Jurkat, Clone E6-1 (cell line): ENCODE results near the gene RHBDL3.
"Not testable (repeated sequence)": the region's sequence is repeated elsewhere in the genome, so short reads cannot be mapped to it uniquely, and the experiment has no call there.

Experiments used
- DNase-seq: peaks from one replicate; pipeline ENCODE4 v3.0.0-alpha.2; 2011; ENCODE audit warnings: low read depth, low spot score
- H3K4me3 ChIP-seq: 2 replicates; pipeline ENCODE4 v1.5.1; 2011; ENCODE audit warnings: mild to moderate bottlenecking, low read length, control low read depth, moderate library complexity

RHBDL3 gene

DNA sequence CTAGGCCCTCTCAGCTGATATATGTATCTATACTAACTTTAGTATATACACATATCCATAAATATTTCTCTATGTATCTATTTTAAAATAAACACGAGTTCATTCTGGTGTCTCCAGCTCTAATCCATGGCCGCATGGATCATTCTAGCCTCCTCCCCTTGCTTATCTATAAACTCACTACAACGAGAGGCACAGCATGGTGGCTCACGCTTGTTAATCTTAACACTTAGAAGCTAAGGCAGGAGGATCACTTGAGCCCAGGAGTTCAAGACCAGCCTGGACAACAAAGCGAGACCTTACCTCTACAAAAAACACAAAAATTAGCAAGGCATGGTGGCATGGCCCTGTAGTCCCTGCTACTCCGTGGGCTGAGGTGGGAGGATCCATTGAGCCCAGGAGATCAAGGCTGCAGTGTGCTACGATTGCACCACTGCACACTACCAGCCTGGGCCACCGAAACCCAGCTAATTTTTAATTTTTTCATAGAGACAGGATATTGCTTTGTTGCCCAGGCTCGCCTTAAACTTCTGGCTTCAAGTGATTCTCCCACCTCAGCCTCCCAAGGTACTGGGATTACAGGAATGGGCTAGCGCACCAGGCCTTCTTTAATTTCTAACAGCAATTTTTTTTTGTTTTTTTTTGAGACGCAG is 80.4 kb downstream of the RHBDL3 start:
- DNase-seq = no peak
- no peak overlapping the region for H3K4me3 ChIP-seq

DNA sequence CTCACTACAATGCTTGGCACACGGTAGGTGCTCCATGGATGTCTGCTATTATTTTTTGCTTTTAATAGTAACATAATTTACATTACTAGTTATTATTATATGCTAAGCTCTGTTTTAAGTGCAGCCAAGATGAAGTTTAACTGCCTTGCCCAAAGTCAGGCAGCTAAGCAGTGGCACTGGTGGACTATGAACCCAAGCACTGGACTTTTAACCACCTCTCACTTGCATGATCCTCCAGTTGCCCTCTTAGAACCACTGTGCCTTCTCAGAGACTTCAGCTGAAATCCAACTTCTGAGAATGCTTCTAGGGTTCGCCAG is 82.8 kb downstream of the RHBDL3 start:
- no peak overlapping the region for H3K4me3 ChIP-seq
- no peak for DNase-seq

DNA sequence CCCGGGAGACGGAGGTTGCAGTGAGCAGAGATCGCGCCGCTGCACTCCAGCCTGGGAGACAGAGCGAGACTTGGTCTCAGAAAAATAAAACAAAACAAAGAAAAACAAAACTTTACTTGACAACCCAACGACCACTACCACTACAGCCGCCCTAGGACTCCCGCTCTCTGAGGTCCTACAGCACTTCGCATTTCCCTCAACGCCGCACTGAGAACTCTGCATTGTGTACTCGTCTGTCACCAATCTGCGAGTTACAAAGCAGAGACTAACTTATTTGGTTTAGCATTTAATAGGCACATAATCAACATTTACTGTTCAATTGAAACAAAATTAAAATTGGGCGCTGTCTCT is 83.8 kb downstream of the RHBDL3 start:
- peak overlapping the region; percentile 100 for H3K4me3 ChIP-seq
- no peak for DNase-seq

DNA sequence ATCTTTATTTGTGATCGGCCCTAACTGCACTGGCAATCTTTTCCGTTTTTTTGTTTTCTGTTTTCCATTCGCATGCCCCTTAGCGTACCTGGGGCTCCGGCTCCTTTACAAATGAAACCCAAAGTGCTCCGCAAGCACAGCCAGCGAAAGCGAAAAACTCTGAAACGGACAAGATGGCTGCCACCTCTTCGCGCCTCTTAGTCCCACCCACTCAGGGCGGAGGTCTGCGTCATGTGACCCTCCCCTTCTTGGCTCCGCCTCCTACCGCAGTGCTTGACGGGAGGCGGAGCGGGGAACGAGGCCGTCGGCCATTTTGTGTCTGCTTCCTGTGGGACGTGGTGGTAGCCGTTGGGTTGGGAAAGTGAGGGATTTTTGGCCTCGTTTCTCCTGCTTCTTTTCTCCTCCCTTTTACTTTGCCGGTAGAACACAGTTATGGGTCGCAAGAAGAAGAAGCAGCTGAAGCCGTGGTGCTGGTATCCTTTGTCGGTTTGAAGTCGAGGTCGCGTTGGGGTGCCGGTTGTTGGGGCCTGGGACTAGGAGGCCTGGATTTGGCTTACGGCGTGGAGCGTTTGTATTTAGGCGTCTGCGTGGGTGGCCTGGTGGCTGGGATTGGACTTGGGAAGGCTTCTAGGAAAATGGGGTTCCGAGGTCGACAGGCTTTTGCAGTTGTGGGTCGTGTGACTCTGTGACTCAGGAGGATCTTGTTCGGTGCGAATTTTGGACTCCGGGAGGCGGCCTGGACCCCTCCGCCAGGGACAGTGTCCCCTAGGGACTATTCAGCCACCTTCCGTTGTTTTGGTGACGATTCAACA is 84.4 kb downstream of the RHBDL3 start, which contains the start of gene ZNF207:
Gene ZNF207 (plus strand): TSS at position 304 of the 812 bp plus-strand sequence. CDS start 129 bp downstream, at position 433.
- peak within 1 kb of the TSS; percentile 100 for H3K4me3 ChIP-seq
- peak; percentile 96 for DNase-seq

DNA sequence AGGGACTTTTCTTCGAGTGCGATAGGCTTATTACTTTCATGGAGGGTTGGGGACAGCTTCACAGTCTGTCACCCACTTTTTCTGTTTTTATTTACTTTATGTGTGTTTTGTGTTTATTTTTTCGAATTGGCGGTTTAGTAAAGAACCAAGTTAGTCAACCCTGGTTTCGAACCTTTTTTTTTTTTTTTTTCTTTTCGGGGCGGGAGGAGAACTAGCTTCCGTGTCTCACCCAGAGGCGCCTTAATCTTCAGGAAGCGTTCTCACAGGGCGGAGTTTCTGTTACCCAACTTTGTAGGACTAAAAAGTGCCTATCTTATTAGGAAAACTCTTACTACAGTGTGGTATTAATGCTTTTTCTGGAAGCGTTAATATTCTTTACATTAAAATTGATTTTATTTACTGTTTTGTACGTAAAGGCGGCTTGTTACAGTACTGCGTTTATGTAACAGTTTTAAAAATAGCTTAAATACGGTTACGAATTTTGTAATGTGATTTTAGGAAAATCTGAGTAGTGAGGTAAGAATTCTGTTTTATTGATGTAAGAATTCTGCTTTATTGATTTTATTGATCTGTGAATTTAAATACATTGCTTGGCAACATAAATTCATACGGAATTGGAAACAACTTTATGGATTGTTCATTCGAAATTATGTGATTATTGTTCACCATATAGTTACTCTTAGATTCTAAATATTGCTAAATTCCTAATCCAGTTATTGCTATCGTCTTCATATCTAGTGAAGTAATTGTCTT is 85.2 kb downstream of the RHBDL3 start:
- DNase-seq = peak; percentile 58
- H3K4me3 ChIP-seq = peak overlapping the region; percentile 100

- not testable (repeated sequence) for DNase-seq, H3K4me3 ChIP-seq
These were observed 87.1 kb downstream of the RHBDL3 start for GRCh38 chr17:32352734-32353133.

DNA sequence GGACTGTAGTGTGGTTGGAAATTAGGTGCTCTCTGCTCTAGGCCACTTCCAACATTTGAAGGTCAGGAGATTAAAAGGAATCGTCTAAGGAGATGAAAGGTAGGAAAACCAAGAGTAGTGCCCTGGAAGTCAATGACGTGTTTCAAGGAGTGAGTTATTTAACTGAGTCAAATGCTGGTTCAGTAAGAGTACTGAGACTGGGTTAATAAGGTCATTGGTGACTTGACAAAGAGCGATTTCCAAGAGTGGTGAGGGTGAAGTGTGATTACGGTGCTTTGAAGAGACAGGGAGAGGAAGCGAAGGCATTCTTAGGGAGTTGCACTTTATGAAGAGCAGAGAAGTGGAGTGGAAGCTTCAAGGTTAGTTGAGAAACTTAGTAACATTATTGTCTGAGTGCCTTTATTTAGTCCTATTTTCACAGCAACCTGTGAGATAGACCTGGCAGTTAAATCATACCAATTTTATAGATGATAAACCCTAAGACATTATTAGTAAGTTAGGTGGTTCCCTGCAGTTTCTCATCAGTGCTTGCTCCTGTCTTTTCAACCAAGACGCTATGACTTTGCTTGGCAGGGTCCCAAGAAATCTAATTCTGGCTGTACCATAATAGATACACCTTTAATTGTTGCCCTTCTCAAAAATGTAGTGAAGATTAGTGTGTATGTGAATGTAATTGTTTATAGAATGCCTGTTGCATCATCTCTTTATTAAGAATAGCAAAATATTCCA is 90.2 kb downstream of the RHBDL3 start:
- H3K4me3 ChIP-seq = no peak overlapping the region
- DNase-seq = no peak

- no peak overlapping the region for H3K4me3 ChIP-seq
- DNase-seq = no peak
These were observed 90.7 kb downstream of the RHBDL3 start for GRCh38 chr17:32356378-32356743.

GRCh38 chr17:32356750-32357149 is 91.1 kb downstream of the RHBDL3 start:
- no peak for DNase-seq
- H3K4me3 ChIP-seq = no peak overlapping the region

DNA sequence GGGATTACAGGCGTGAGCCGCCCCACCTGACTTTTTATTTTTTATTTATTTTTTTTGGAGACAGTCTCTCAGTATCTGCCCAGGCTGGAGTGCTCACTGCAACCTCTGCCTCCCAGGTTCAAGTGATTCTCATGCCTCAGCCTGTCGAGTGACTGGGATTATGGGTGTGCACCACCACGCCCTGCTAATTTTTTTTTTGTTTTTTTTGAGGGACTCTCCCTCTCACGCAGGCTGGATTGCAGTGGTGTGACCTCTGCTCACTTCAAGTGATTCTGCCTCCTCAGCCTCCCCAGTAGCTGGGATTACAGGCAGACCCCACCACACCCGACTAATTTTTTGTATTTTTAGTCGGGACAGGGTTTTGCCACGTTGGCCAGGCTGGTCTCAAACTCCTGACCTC is 92.0 kb downstream of the RHBDL3 start:
- no peak overlapping the region for H3K4me3 ChIP-seq
- DNase-seq = no peak

- H3K4me3 ChIP-seq = no peak overlapping the region
- DNase-seq = no peak
These were observed 95.6 kb downstream of the RHBDL3 start for GRCh38 chr17:32361270-32361669.

DNA sequence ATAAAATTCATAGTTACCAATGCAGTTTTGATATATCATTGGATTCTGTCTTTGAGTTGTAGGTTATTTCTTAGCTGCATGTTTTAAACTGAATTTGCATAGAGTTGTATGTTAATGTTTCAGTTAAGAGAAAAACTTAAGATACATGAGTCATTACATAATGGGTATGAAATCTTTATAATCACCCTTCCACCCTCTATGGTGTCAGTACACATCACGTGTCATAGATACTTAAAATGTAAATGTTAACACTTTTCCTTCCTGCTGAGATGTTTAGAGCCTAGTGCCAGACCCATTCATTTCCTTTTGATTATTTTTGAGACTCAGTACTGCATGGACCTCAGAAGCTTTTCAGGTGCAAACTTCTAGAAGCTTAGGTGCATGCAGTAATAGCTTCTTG is 104.8 kb downstream of the RHBDL3 start:
- no peak overlapping the region for H3K4me3 ChIP-seq
- no peak for DNase-seq
